Activated CD8-positive, alpha-beta T cell treated with anti-CD3 and anti-CD28 coated beads for 36 hours (primary cell): ENCODE results near the gene IL37. TPM values are rescaled to one million over a fixed set of nuclear protein-coding genes. Genes with fewer than 3 reads are reported as not detected.

Experiments
- ATAC-seq: fragments of 200-7000 bp; cut with Tn5 transposase; one replicate; pipeline ENCODE4 v1.10.0; 2021; ENCODE audit warnings: mild to moderate bottlenecking, moderate library complexity
- CTCF ChIA-PET: fragments of 350-600 bp; sonication (Branson Sonifier 250); formaldehyde crosslinking; loops from one replicate; lab custom pipeline; 2021; ENCODE audit warnings: antibody characterized with exemption; lab: Charles Lee
- POLR2A ChIA-PET: fragments of 350-600 bp; sonication (Branson Sonifier 250); formaldehyde crosslinking; loops from one replicate; lab custom pipeline; 2021; ENCODE audit warnings: antibody characterized with exemption; lab: Charles Lee
- DNase-seq: peaks from one replicate; pipeline ENCODE4 v3.0.0-alpha.2; 2020
- H3K27ac Mint-ChIP-seq: one replicate; pipeline ENCODE4 v1.8.0; 2021; ENCODE audit warnings: mild to moderate bottlenecking, mixed read lengths
- H3K27me3 Mint-ChIP-seq: one replicate; pipeline ENCODE4 v1.8.0; 2021; ENCODE audit warnings: mixed read lengths
- H3K36me3 Mint-ChIP-seq: one replicate; pipeline ENCODE4 v1.8.0; 2021; ENCODE audit warnings: low read depth, mixed read lengths
- H3K4me1 Mint-ChIP-seq: one replicate; pipeline ENCODE4 v1.8.0; 2021; ENCODE audit warnings: low read depth, mixed read lengths
- H3K4me3 Mint-ChIP-seq: one replicate; pipeline ENCODE4 v1.8.0; 2021; ENCODE audit warnings: mild to moderate bottlenecking, moderate library complexity, mixed read lengths
- H3K9me3 Mint-ChIP-seq: one replicate; pipeline ENCODE4 v1.8.0; 2021; ENCODE audit warnings: mixed read lengths
- intact Hi-C: fragments of 100-400 bp; cut with micrococcal nuclease; formaldehyde crosslinking; loops from one replicate; pipeline ENCODE4 v1.10.0; 2022
- total RNA-seq, 2 experiments: library from RNA; stranded (reverse); gene quantifications; one replicate each; pipeline ENCODE4 v1.2.3, GENCODE V29; 2021
- TF ChIP-seq, protein P1 (sequence below): fragments of 200-600 bp; IDR thresholded peaks from one replicate; pipeline ENCODE4 v1.8.0; 2022; ENCODE audit warnings: antibody characterized with exemption, mild to moderate bottlenecking

Gene IL37
- total RNA-seq, 2 experiments from 2014 or later, result not detected

DNA sequence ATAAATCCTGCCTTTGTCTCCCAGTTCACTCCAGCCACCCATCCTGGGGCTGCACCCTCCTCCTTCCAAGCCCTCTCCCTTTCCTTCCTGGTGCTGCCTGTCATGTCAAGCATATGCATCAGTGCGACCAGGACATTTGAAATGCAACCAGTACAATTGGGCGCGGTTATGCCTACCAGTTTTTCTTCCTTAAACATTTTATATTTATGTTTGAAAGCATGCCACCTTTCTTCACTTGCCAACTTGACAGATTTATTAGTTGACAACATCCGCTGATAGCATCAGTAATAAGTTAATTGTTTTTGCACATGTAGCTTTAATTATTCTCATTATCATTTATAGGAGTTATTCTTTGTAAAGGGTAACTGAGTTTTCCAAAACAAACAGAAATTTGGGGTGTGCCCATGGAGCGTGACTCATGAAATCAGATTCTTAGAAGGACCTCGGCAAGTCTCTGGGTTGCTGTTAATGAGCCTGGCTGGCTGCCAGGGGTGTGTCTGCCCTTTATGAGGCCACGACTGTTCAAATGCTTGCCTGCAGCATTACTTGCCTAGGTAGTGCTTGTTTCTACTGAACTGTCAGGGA is 41.6 kb upstream of the IL37 start:
- Mint-ChIP-seq H3K4me1 (no peaks in the 10 kb centered on the region), H3K9me3 (no peaks in the 10 kb centered on the region), H3K27me3 (peaks cover 26% of the 10 kb centered on the region), H3K27ac (no peak overlapping the region), H3K36me3 (no peaks in the 10 kb centered on the region), H3K4me3 (no peak overlapping the region)
- TF ChIP-seq, protein P1, sequence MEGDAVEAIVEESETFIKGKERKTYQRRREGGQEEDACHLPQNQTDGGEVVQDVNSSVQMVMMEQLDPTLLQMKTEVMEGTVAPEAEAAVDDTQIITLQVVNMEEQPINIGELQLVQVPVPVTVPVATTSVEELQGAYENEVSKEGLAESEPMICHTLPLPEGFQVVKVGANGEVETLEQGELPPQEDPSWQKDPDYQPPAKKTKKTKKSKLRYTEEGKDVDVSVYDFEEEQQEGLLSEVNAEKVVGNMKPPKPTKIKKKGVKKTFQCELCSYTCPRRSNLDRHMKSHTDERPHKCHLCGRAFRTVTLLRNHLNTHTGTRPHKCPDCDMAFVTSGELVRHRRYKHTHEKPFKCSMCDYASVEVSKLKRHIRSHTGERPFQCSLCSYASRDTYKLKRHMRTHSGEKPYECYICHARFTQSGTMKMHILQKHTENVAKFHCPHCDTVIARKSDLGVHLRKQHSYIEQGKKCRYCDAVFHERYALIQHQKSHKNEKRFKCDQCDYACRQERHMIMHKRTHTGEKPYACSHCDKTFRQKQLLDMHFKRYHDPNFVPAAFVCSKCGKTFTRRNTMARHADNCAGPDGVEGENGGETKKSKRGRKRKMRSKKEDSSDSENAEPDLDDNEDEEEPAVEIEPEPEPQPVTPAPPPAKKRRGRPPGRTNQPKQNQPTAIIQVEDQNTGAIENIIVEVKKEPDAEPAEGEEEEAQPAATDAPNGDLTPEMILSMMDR, result no peak
- peak; percentile 79 for DNase-seq
- ChIA-PET CTCF (interaction anchor here (1.4 to 2.8 kb wide), 2 partner anchors 16 to 73 kb away, joined by 3 to 11 read pairs; no protein-coding TSS in a partner anchor), POLR2A (no interaction called here)
- intact Hi-C loops, result no loop called here
- peak; percentile 71 for ATAC-seq

DNA sequence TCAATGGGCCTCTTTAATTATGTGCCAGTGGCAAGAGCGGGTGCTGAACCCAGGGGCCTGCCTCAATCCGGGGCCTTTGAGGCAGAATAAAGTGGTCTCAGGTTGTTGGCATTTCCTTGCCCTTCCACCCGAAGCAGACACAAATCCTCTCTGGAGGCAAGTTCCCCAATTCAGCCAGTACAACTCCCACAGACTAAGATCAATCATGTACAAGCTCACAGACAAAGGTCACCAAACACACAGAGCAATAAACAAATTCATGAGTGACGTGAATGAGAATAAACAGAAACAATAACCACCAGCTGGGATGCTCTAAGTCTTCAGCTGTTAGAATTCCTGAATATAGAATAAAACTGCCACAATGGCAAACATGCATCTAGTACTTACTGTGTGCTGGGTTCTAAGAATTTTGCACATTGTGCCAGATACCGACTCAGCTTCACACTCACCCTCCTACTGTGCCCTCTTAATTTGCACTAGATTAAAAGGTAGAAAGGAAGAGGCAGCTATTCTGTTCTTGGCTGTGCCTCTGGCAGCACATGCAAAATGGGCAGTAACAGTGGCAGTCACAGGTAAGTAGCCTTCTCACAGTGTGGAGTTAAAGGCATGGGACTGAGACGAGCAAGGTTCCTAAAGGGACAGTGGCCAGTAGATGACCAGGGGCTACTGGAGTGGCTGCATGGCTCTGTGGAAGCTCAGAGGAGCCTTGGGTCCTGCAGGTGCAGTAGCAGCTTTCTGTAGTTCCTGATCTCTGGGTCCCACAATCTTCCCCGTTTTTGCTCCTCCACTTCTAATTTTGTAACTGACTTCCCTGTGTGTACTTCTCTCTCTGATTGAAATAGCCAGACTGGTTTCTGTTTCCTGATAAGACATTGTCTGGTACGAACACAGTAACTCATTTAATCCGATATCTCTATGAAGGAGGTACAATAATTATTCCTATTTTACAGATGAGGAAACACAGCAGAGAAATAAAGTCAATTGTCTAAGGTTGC is 39.8 kb upstream of the IL37 start:
- Mint-ChIP-seq H3K4me3 (no peak overlapping the region), H3K36me3 (no peaks in the 10 kb centered on the region), H3K4me1 (no peaks in the 10 kb centered on the region), H3K9me3 (no peaks in the 10 kb centered on the region), H3K27me3 (peaks cover 27% of the 10 kb centered on the region), H3K27ac (no peak overlapping the region)
- ATAC-seq (no peak), DNase-seq (no peak)
- POLR2A ChIA-PET, result interaction anchor here (0.6 kb wide), 1 partner anchor 220 kb away, joined by 4 read pairs; no protein-coding TSS in a partner anchor
- intact Hi-C loops, result no loop called here
- CTCF ChIA-PET, result interaction anchor here (2.8 kb wide), 1 partner anchor 14 kb away, joined by 11 read pairs; no protein-coding TSS in a partner anchor
- TF ChIP-seq, protein P1, result no peak

DNA sequence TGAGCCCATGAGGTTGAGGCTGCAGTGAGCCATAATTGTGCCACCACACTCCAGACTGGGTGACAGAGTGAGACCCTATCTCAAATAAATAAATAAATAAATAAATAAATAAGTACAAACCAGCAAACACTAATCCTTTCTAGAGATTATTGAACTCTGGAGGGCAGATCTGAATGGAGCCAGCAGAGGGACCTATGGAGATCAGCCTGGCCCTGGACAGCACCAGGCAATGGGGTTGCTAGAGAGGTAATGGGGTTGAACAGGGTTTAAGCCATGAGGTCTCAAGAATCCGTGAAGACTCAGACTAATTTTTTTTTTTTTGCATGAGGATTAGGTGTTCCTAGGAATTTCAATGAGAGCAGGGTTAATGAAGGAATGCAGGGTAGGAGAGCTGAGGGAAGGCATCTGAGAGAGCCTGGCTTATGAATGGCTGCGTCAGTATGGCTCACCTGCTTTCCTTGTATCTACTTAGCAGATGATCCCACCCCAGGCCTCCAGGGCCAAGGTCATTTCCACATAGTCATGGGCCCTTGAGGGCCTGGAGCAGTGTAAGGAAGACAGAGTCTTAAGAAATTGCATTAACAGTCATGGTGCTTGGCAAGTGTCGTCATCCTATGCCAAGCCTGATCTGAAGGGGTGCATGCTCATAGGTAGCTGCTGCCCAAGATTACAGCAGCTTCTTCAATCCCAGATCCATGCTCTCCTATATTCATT is 34.6 kb upstream of the IL37 start:
- H3K27me3 Mint-ChIP-seq, result peaks cover 9% of the 10 kb centered on the region
- intact Hi-C loops, result no loop called here
- peaks cover 19% of the 10 kb centered on the region for H3K4me1 Mint-ChIP-seq
- no peak overlapping the region for H3K27ac Mint-ChIP-seq
- DNase-seq (no peak), ATAC-seq (no peak)
- no peaks in the 10 kb centered on the region for H3K36me3 Mint-ChIP-seq
- CTCF ChIA-PET, result interaction anchor here (1.0 to 1.3 kb wide), 4 partner anchors 9 to 127 kb away, joined by 3 to 6 read pairs (median 4); no protein-coding TSS in a partner anchor
- TF ChIP-seq, protein P1, result no peak
- no peaks in the 10 kb centered on the region for H3K9me3 Mint-ChIP-seq
- POLR2A ChIA-PET, result no interaction called here
- no peak overlapping the region for H3K4me3 Mint-ChIP-seq

DNA sequence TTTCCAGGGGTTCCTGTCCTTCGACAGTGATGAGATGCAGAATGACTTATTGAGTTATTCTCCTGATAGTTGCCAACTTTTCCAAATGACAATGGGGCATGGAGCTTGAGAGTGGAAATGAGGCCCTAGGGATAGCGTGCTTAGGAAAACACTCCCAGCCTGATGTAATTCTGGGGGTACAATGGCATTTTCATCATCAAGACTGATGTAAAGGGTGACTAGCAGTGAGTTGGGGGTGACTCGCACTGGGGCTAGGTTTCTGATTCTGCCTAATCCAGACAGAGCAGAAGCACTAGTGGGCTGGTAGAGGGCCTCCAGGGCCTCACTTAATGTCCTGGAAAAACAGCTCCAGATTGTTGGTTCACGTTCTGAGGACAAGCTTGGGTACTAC is 34.0 kb upstream of the IL37 start:
- H3K9me3 Mint-ChIP-seq, result no peaks in the 10 kb centered on the region
- ChIA-PET CTCF (interaction anchor here (0.9 to 1.3 kb wide), 5 partner anchors 8 to 128 kb away, joined by 3 to 6 read pairs (median 4); no protein-coding TSS in a partner anchor), POLR2A (interaction anchor here (0.8 kb wide), 1 partner anchor 16 kb away, joined by 3 read pairs; no protein-coding TSS in a partner anchor)
- no peak overlapping the region for H3K27ac Mint-ChIP-seq
- DNase-seq (no peak), ATAC-seq (no peak)
- TF ChIP-seq, protein P1, result no peak
- peaks cover 21% of the 10 kb centered on the region for H3K4me1 Mint-ChIP-seq
- H3K27me3 Mint-ChIP-seq, result peaks cover 5% of the 10 kb centered on the region
- no peak overlapping the region for H3K4me3 Mint-ChIP-seq
- H3K36me3 Mint-ChIP-seq, result no peaks in the 10 kb centered on the region
- intact Hi-C loops, result no loop called here
